Testis (tissue), 2 donors: ENCODE results near the gene NINL.

ENCODE experiments used
- POLR2A ChIP-seq: fragments of 450-650 bp; IDR thresholded peaks from one replicate; pipeline ENCODE4 v1.6.1; 2017; ENCODE audit warnings: antibody characterized with exemption, mild to moderate bottlenecking, moderate library complexity
- TF ChIP-seq, protein P1 (sequence below), 3 experiments: fragments of 450-650 bp in 2 of 3; fragments of 200-600 bp in 1 of 3; sonication (generic) in 1 of 3; IDR thresholded peaks; one replicate each; pipeline ENCODE4 v1.5.1; 2016 to 2019; ENCODE audit warnings: antibody characterized with exemption in 3 of 3, mild to moderate bottlenecking in 2 of 3, moderate library complexity in 1 of 3

DNA sequence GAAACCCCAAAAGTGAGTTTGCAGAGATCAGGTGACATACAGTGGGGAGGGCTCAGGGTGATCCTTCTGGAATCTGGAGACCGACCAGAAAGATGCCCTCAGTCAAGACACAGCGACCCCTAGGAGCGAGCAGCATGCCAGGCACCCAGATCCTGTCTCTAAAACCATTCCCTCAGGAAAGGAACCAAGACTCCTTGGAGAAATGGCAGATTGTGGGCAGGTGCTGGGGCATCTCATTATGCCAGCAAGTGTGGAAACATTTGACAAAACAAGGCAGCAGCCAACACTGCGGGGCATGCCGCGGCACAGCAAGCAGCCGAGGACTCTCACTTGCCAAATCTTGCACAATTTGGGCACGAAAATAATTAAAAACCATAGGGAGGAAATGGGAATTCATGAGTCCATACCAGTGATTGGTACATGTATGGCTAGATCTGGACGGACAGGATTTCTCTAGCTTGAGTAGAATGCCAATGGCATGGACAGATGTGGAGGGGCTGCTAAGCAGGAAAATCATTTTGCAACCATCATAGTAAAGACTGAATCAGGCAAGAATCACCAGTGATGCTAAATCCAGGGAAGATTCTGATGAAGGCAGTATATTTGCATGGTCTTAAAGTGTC, 101.0 kb downstream of the NINL start:
- TF ChIP-seq, protein P1, sequence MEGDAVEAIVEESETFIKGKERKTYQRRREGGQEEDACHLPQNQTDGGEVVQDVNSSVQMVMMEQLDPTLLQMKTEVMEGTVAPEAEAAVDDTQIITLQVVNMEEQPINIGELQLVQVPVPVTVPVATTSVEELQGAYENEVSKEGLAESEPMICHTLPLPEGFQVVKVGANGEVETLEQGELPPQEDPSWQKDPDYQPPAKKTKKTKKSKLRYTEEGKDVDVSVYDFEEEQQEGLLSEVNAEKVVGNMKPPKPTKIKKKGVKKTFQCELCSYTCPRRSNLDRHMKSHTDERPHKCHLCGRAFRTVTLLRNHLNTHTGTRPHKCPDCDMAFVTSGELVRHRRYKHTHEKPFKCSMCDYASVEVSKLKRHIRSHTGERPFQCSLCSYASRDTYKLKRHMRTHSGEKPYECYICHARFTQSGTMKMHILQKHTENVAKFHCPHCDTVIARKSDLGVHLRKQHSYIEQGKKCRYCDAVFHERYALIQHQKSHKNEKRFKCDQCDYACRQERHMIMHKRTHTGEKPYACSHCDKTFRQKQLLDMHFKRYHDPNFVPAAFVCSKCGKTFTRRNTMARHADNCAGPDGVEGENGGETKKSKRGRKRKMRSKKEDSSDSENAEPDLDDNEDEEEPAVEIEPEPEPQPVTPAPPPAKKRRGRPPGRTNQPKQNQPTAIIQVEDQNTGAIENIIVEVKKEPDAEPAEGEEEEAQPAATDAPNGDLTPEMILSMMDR (IDR thresholded peaks at IDR 0.05): no peak
- no peak for TF ChIP-seq POLR2A
